ACC112 (cell line): ENCODE results near the gene RANBP9.

Experiments used
- H2AFZ ChIP-seq: fragments of 200-600 bp; sonication (generic); one replicate; pipeline ENCODE4 v1.6.0; 2017; ENCODE audit warnings: antibody characterized with exemption, low read length; ENCODE audit not compliant: unreplicated experiment
- H3K27ac ChIP-seq: fragments of 200-600 bp; sonication (generic); 2 replicates; pipeline ENCODE4 v1.5.1; 2014; ENCODE audit warnings: low read depth, mild to moderate bottlenecking, antibody characterized with exemption, low read length, moderate library complexity
- H3K27me3 ChIP-seq: fragments of 200-600 bp; sonication (generic); 2 replicates; pipeline ENCODE4 v1.6.1; 2014; ENCODE audit warnings: mild to moderate bottlenecking, antibody characterized with exemption, low read length, moderate library complexity, mixed read lengths; ENCODE audit not compliant: insufficient read depth
- H3K36me3 ChIP-seq: fragments of 200-600 bp; sonication (generic); 2 replicates; pipeline ENCODE4 v1.6.1; 2016; ENCODE audit warnings: mild to moderate bottlenecking, antibody characterized with exemption, low read length, moderate library complexity, mixed read lengths; ENCODE audit not compliant: insufficient read depth
- H3K4me1 ChIP-seq: fragments of 200-600 bp; sonication (generic); one replicate; pipeline ENCODE4 v1.6.1; 2016; ENCODE audit warnings: low read length, mixed read lengths; ENCODE audit not compliant: insufficient read depth, unreplicated experiment, control insufficient read depth
- H3K4me3 ChIP-seq: fragments of 200-600 bp; sonication (generic); 2 replicates; pipeline ENCODE4 v1.5.1; 2014; ENCODE audit warnings: mild to moderate bottlenecking, low read depth, low read length
- H3K79me2 ChIP-seq: fragments of 200-600 bp; sonication (generic); one replicate; pipeline ENCODE4 v1.6.0; 2016; ENCODE audit warnings: low read length; ENCODE audit not compliant: control insufficient read depth, unreplicated experiment, insufficient read depth

RANBP9 gene

DNA sequence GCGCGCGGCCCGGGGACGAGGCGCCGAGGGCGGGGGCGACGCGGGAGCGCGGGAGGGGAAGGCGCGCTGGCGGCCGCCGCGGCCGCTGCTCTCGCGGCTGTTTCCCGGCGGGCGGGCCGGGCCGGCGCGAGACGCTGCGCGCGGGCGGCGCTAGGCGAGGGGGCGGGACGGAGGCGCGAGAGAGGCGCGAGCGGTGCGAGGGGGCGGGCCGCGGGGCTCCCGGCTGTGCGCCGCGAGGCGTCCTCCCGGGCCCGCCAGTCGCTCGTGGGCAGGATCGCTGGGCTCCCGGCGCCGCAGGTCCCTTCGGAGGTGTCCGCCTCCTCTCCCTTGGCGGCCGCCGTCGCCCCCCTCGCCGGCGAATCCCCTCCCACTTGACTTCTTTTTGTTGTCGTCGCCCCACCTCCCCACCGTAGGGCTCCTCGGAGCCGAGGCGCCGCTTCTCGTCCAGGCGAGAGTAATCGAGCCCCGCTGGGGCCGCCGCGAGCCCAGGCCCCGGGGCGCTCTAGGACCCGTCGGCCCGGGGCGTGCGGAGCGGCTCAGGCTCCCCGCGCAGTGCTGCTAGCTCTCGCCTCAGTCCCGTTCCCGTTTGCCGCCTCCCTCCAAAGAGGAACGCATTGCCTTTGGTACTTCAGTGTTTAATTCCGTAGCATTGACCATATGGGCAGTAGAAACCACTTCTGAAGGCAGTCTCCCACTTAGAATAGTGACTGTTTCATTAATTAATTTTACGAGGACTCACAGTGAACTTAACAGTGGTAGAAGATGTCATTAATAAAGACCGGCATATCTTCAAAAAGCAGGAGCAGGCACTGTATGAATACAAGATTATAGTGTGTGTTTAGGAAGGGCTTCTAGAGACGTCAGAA lies at the start of gene RANBP9:
RANBP9 (minus strand) TSS at position 103 of the 866 bp plus-strand sequence. CDS start 330 bp downstream, outside the sequence.
- Histone ChIP-seq H2AFZ (peak within 1 kb of the TSS; percentile 91), H3K27ac (peak within 1 kb of the TSS; percentile 82), H3K36me3 (no peaks in the 10 kb centered on the region), H3K4me1 (peaks cover 11% of the 10 kb centered on the region), H3K4me3 (peak within 1 kb of the TSS; percentile 95), H3K27me3 (no peaks in the 10 kb centered on the region), H3K79me2 (peaks cover 40% of the 10 kb centered on the region)

DNA sequence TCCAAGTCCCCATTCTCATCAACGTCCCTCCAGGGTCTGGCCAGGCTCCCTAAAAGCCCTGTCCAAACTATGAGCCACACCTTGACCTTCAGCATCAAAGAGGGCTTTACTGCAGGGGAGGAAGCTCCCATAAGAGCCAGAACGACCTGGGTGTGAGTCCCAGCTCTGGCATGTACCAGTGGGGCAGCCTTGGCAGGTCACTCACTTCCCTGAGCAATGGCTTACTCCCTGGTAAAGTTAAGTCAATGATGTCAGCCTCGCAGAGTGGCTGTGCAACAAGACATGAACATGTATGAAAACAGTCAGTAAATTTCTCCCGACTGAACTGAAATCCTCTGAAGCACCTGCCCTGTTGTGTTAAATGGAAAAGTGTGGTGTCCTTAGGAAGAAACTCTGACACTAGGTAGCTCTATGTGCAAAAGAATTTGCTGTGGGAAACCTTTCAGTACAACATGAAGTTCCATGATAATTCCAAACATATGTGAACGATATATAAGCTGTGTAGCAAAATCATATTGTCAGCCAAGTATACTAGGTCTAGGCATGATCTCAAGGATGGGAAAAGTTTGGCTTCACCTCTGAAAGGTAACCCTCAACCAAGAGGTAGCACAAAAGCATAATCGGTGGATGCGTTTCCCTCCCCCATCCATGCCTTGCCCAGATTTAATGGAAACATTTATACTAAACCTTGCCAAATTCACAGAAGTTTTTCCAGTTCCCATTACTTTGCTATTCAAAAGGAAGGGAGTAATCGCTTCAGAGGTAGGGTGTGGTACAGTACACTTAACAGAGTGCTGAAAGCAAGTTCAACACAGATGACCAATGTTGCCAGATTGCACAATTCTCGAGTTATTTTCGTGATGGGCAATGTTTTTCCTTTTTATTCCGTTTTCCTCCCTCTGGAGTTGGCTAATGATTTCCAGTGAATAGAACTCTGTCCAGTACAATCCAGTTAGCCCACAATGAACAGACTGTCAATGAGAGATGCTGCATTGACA lies 49.0 kb upstream of the RANBP9 start:
- Histone ChIP-seq H3K4me1 (peaks cover 22% of the 10 kb centered on the region), H3K27me3 (no peaks in the 10 kb centered on the region), H3K27ac (peak overlapping the region; percentile 61), H3K36me3 (no peaks in the 10 kb centered on the region), H3K79me2 (no peaks in the 10 kb centered on the region), H3K4me3 (peak overlapping the region; percentile 60; the same call in 1 of the 2 replicates), H2AFZ (peak overlapping the region; percentile 41)

DNA sequence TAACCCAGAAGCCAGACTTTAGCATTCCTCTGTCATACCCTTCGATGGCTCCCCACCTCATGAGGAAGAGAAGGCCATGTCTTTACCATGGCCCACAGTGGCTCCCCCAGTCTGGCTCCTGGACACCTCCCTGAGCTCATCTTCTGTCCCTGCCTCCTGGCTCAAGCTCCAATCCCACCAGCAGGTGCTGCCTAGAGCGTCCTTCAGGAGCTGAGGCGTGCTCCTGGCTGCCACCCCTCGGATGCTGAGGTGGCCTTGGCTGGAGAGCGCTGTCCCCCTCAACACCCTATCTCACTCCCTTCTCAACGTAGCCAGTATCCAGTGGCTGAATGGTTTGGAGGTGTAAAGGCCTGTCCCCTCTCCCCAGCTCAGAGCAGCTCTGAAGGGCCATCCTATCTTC lies 47.4 kb upstream of the RANBP9 start:
- no peaks in the 10 kb centered on the region for H3K36me3 ChIP-seq
- no peak overlapping the region for H3K27ac ChIP-seq
- no peaks in the 10 kb centered on the region for H3K27me3 ChIP-seq
- peaks cover 22% of the 10 kb centered on the region for H3K4me1 ChIP-seq
- H2AFZ ChIP-seq: no peak overlapping the region
- H3K4me3 ChIP-seq: no peak overlapping the region
- H3K79me2 ChIP-seq: no peaks in the 10 kb centered on the region

DNA sequence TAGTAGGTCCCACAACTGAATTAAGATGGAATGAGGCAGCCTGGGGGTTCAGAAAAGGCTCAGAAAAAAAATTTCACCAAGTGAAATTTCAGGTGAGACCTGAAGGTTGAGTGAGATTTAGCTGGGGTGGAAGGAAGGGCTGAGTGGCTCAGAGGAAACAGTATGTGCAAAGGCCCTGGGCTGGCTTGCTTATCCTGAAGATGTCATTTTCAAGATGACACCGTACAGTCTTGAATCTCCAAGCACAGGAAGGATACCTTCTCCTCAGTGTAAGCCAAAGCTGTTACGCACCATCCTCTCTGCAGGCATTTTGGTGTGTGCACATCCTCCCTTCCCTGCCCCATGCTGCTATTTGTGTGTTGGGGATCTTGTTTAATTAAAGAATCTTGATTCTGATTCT lies 43.0 kb upstream of the RANBP9 start:
- H3K4me1 ChIP-seq: no peaks in the 10 kb centered on the region
- no peak overlapping the region for H3K4me3 ChIP-seq
- H2AFZ ChIP-seq: no peak overlapping the region
- no peaks in the 10 kb centered on the region for H3K79me2 ChIP-seq
- no peaks in the 10 kb centered on the region for H3K36me3 ChIP-seq
- no peaks in the 10 kb centered on the region for H3K27me3 ChIP-seq
- H3K27ac ChIP-seq: no peak overlapping the region

DNA sequence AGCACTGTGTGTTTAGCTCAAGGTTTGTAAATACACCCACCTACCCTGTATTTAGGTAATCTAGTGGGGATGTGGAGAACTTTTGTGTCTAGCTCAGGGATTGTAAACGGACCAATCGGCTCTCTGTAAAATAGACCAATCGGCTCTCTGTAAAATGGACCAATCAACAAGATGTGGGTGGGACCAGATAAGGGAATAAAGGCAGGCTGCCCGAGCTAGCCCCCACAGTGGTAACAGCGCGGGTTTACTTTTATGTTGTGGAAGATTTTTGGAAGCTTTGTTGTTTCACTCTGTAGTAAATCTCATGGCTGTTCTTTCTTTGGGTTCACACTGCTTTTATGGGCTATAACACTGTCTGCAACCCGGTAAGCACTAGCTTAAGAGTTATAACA lies 32.1 kb upstream of the RANBP9 start:
- Histone ChIP-seq H3K27me3 (no peaks in the 10 kb centered on the region), H3K27ac (no peak overlapping the region), H3K79me2 (no peaks in the 10 kb centered on the region), H3K4me3 (no peak overlapping the region), H3K4me1 (no peaks in the 10 kb centered on the region), H3K36me3 (no peaks in the 10 kb centered on the region), H2AFZ (no peak overlapping the region)

DNA sequence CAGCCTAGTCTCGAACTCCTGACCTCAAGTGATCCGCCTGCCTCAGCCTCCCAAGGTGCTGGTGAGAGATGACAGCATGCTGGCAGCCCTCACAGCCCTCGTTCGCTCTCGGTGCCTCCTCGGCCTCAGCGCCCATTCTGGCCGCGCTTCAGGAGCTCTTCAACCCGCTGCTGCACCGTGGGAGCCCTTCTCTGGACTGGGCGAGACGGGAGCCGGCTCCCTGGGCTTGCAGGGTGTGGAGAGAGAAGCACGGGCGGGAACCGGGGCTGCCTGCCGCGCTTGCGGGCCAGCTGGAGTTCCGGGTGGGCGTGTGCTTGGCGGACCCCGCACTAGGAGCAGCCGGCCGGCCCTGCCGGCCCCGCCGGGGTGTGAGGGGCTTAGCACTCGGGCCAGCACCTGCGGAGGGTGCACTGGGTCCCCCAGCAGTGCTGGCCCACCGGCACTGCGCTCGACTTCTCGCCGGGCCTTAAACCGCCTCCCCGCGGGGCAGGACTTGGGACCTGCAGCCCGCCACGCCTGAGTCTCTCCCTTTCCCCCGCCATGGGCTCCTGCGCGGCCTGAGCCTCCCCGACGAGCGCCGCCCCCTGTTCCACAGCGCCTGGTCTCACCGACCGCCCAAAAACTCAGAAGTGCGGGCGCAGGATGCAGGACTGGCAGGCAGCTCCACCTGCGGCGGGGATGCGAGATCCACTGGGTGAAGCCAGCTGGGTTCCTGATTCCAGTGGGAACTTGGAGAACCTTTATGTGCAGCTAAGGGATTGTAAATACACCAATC lies 31.5 kb upstream of the RANBP9 start:
- no peak overlapping the region for H3K4me3 ChIP-seq

DNA sequence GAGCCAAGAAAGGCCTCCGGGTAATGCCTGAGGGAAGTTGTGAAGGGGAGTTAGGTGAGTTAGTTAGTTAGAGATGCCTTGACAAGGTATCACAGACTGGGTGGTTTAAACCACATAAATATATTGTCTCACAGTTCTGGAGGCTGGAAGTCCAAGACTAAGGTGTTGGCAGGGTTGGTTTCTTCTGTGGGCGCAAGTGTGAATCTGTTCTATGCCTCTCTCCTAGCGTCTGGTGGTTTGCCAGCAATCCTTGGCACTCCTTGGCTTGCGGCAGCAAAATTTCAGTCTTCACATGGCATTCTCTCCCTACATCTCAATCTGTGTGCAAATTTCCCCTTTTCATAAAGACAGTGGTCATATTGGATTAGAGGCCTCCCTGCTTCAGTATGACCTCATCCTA lies 29.7 kb upstream of the RANBP9 start:
- H3K4me1 ChIP-seq: no peaks in the 10 kb centered on the region
- no peaks in the 10 kb centered on the region for H3K27me3 ChIP-seq
- H3K36me3 ChIP-seq: no peaks in the 10 kb centered on the region
- H3K27ac ChIP-seq: no peak overlapping the region
- H3K79me2 ChIP-seq: no peaks in the 10 kb centered on the region
- H3K4me3 ChIP-seq: no peak overlapping the region
- no peak overlapping the region for H2AFZ ChIP-seq

More for the DNA sequence above, 31.5 kb upstream of the RANBP9 start:
- Histone ChIP-seq H3K79me2 (no peaks in the 10 kb centered on the region), H3K4me1 (no peaks in the 10 kb centered on the region), H2AFZ (no peak overlapping the region), H3K36me3 (no peaks in the 10 kb centered on the region), H3K27ac (no peak overlapping the region), H3K27me3 (no peaks in the 10 kb centered on the region)

DNA sequence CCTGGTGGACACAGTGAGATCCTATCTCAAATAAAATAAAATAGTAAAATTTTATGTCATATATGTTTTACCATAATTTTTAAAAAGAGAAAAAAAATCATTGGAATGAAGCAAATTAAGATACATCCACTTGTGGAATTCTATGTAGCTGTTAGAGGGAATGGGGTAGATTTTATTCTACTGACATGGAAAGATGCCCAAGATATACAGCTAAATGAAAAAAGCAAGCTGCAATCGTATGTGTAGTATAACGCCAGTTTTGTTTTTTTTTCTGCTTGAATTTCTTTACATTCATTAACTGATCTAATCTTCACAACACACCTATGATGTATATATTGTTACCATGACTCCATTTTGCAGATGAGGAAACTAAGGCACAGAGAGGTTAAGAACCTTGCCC lies 23.4 kb upstream of the RANBP9 start:
- H3K79me2 ChIP-seq: no peaks in the 10 kb centered on the region
- no peaks in the 10 kb centered on the region for H3K36me3 ChIP-seq
- peaks cover 2% of the 10 kb centered on the region for H3K4me1 ChIP-seq
- no peak overlapping the region for H2AFZ ChIP-seq
- no peak overlapping the region for H3K27ac ChIP-seq
- no peaks in the 10 kb centered on the region for H3K27me3 ChIP-seq
- no peak overlapping the region for H3K4me3 ChIP-seq

DNA sequence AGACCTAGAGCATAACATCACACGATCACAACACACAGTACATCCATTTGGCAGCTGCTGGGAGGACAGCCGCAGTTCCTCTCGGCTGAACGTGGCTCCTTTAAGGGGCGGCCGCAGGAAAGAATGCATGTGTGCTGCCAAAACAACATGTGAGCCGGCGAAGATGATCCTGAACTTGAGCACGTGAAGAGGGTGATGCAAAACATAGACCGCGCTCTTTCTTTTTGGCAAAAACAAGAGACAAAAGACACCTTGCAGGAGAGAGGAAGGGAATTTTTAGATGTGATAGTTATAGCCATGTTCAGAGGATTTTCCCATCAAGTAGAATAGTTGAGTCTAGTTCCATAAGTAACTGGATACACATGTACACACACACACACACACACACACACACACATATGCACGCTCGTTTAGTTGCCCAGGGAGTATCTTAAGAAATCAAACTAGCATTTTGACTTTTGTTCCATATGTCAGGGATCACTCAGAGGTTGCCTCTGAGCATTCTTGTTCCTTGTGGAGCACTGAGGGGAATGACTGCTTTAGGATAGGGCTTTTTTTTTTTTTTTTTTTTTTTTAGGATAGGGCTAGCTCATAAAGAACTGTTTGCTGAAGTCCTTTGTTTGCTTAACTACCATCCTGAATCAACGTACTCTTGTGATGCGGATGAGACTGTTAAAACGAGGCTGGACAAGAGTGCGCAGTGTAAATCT lies 21.7 kb upstream of the RANBP9 start:
- Histone ChIP-seq H3K36me3 (no peaks in the 10 kb centered on the region), H3K4me1 (peaks cover 8% of the 10 kb centered on the region), H3K4me3 (peak overlapping the region; percentile 60), H3K27me3 (no peaks in the 10 kb centered on the region), H3K79me2 (no peaks in the 10 kb centered on the region), H2AFZ (peak overlapping the region; percentile 16), H3K27ac (no peak overlapping the region)
